ENCODE measurements around the gene TBPL2.
"Not testable (repeated sequence)": the region's sequence is repeated elsewhere in the genome, so short reads cannot be mapped to it uniquely, and the experiment has no call there.

The TBPL2 gene

DNA sequence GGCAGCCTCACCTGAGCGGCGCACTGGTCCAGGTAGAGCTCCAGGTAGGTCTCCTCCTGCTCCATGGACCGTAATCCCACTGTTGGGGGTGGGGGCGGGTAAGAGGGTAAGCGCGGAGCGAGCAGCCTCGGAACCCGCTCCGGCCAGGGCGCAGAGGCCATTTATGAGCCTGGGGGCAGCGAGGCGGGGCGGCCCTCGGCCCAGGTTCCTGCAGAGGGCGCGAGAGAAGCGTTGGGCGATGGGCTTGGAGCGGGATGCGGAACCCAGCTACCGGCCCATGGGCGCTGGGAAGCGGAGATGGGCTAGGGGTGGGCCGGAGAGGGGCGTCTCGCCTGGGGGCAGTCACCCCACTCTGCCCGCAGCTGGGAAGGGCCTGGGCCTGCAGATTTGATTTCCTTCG is at the start of gene TBPL2:
TSS of gene TBPL2 (minus strand) at position 232 of the 400 bp plus-strand sequence. CDS start at position 65, 167 bp downstream.
- DNase-seq, result no peak

DNA sequence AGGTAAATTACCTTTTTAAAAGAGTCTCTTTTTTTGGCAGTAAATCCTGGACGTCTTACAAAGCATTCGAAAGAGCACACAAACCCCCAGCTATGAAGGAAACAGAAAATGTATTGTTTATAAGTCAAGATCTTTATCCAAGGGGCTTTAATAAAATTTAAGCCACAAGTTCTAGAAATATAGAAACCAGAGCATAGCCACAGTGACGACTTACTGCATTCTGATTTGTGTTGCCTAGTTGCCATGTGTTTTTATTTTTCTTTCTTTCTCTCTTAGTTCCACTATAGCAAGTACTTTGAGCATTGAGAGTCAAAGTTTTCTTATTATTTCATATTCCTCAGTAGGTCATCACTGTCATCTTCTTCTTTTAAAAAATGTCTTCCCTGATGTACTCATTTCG is 47.8 kb upstream of the TBPL2 start:
- DNase-seq, result no peak

DNA sequence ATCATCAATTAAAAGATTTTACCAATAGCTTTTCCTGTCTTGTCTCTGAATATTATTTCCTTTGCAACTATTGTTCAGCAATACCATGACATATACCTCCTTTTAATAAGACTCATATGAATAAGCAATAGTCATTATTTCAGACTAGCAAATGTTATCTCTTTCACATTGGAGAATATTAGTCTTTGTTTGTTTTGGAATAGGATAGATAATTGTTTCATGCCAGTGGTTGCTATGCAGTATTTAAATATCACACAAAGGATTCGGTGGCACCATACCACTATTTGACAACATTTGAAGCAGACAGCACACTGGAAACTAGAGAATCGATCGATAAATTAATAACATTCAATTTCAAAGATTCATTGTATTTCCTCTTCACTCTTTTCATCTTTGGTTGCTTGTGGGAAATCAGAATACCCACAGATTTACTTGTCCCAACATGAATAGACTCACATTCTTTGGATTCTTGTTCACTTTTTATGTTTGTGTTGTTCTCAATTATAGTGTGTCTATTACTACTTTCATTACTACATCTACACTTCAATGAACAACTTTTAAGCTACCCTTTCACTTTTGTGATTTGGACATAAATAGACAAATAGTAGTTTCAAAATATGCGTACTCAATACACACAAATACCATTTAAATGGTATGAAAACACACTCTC is 42.7 kb upstream of the TBPL2 start:
- DNase-seq, result no peak

DNA sequence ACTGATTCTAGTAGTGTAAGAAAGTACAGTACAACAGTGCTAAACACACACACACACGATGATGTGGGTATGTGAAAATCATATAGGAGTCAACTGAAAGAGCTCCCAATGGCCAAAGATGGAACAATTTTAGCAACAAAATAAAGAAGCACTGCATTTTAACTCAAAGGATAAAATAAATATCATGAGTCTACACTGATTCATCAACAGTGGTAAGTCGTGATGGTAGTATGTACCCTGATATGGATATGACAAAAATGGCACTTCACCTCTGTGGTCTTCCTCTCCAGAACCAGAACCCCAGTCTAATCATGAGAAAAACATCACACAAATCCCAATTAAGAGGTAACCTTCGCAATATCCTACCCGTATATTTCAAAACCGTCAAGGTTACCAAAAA is 41.4 kb upstream of the TBPL2 start:
- DNase-seq, result no peak

DNA sequence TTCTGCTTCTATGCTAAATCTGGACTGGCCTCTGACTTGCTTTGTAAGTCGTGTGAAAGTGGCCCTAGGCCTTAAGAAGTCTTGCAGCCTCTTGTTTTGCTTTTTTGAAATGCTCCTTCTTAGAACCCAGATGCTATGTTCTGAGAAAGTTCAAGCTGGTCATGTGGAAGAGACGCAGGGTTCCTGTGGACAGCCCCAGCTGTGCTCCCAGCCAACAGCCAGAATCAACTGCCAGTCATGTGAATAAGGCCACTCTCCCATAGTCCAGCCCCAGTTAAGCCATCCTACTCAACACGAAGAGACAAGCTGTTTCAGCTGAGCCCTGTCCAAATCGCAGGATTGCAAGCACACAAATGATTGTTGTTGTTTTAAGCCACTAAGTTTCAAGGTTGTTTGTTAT is 37.3 kb upstream of the TBPL2 start:
- DNase-seq, result no peak

DNA sequence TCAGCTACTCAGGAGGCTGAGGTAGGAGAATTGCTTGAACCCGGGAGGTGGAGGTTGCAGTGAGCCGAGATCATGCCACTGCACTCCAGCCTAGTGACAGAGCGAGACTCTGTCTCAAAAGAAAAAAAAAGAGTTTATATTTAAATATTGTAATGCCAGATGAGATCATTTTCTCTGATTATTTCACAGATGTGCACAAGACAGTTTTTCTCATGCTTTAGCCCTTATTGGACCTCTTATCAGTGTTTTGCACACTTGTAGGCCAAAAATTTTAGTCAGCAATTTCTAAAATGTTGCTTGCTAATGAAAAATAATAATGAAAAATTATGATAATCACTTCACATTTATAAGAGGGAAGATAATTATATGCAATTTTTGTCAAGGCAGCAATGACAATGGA is 36.0 kb upstream of the TBPL2 start:
- DNase-seq, result not testable (repeated sequence)

DNA sequence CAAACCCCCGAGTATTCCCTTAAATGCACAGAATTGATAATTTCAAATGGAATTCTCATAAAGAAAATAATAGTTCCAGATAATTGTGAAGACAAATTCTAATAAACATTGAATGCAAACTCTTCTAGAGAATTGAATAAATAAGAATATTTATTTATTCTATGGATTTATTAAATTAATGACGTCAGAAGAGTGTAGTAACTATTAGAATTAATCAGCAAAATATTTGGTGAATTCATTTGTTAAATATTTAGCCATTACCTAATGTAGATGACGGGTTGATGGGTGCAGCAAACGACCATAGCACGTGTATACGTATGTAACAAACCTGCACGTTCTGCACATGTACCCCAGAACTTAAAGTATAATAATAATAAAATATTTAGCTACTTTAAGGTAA is 33.4 kb upstream of the TBPL2 start:
- no peak for DNase-seq

DNA sequence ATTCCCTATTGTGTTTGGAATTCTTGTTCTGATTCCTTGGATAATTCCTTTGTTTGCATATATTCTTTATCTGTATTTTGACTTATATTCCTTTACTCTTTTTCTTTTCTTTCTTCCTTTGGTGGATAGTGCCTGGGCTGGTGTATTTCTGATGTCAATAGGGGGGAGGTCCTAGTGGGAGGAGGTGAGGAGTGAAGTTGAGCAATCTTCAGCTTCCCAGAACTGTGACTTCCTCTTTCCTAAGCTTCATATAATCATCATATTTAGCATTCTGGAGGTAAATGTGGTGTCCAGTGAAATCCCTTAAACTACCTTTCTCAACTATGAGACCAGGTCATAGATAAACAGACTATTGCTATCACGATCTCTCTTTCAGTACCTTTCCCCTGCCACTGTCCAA is 29.6 kb upstream of the TBPL2 start:
- DNase-seq, result no peak

DNA sequence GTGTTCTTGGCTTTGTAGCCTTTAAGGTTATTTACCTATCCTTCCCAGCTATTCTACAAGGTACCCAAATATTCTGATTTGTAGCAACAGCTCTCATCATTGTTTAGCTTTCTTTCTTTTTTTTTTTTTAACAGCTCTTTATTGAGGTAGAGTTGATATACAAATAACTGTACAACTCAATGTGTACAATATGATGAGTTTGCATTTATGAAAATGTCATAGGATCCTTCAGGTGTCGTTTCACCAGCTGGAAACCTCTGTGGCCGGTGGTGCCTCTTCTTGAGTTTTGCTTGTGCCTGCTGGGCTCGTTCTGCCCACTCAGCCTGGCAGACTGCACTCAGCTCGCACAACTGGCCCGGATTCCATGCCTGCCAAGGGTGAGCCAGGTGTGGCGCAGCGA is 26.9 kb upstream of the TBPL2 start:
- no peak for DNase-seq

DNA sequence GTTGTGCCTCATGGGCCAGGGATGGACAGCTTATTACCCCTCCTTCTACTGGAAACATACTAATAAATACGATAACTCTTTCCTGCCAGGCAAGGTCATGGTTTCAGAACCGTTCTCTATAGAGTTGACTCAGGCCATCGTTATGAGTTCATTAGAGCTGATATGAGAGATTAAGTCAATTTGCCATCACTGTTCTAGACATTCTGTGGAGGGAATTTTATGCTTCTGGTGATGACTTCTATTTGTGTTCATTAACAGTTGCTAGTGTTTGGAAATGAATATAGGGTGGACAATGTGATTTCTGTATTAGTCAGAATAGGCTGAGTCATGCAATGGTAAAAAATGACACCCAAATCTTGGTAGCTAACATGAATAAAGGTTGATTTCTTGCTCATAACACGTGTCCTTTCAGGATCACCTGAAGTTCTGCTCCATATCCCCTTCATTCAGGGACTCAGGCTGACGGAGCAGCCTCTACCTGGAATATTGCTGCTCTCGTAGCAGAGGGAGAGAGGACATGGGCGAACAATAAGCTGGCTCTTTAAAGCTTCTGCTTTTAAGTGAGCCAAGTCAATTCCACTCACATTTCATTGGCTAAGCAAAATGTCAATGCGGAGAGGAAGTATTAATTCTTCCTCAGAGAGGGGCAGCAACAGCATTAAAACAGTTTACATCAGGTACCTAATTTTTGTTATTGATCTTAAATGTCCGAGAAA is 18.5 kb upstream of the TBPL2 start:
- peak; percentile 26 for DNase-seq

DNA sequence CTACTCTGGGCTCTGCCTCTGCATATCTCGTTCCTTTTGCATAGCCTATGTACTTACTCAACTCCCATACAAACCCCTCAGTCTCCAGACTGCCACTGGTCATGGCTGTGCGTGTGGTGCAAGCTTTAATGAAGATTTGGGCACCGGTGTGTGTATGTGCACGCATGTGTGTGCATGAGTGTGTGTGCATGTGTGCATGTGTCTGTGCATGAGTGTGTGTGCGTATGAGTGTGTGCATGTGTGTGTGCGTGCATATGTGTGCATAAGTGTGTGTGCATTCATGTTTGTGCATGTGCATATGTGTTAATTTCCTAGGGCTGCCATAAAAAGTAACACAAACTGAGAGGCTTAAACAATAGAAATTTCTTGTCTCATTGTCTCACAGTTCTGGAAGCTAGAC is 17.1 kb upstream of the TBPL2 start:
- no peak for DNase-seq

DNA sequence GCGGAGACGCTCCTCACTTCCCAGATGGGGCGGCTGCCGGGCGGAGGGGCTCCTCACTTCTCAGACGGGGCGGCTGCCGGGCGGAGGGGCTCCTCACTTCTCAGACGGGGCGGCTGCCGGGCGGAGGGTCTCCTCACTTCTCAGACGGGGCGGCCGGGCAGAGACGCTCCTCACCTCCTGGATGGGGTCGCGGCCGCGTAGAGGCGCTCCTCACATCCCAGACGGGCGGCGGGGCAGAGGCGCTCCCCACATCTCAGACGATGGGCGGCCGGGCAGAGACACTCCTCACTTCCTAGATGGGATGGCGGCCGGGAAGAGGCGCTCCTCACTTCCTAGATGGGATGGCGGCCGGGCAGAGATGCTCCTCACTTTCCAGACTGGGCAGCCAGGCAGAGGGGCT is 16.0 kb upstream of the TBPL2 start:
- not testable (repeated sequence) for DNase-seq

DNA sequence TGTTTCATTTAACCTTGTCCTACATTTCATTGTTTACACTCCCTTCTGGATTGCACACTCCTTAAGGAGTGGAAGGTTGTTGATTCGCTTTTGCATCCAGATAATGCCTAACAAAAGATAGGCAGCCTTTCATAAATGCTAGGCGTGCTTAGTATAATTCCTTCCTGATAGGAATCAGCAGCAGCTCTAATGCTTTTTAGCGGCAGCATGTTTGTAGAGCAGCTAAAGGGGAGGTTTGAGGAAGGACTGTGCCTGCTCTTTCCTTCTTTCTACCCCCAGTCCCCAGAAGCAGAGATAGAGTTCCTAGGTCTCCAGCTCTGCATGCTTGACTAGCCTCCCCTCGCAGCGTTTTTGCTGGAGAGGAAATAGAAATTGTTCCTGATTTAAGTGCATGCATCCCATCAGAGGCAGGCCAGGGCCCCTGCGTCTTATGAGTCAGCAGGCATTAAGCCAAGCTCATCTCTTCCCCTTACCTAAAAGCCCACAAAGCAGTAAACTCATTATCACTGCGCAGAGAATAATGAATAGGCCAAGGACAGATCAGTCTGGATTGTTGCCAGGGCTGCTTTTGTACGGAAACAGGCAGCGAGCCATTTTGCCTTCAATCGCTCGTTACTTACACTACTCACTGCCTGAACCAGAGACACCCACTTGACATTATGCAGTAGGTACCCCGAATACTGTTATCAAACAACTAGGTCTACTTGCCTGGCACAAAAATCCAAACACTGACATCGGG is 14.0 kb upstream of the TBPL2 start:
- peak; percentile 78 for DNase-seq

DNA sequence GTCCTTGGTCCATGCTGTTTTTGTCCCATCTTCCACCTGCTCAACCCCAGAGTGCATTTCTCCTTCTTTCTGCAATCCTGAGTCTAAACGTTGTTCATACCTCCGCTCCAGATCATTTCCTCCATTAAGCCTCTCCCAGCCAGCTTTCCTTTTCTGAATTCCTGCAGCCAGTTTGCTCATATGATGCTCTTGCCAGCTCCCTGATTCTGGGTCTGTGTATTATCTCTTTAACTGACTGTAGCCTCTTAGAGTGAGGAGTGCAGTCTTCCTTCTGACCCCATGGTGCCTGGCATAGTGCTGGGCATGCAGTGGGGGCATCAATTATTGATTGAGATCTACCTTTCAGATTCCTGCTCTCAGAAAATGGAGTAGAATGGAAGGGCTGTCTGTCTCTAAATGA is 11.5 kb upstream of the TBPL2 start:
- DNase-seq, result no peak

DNA sequence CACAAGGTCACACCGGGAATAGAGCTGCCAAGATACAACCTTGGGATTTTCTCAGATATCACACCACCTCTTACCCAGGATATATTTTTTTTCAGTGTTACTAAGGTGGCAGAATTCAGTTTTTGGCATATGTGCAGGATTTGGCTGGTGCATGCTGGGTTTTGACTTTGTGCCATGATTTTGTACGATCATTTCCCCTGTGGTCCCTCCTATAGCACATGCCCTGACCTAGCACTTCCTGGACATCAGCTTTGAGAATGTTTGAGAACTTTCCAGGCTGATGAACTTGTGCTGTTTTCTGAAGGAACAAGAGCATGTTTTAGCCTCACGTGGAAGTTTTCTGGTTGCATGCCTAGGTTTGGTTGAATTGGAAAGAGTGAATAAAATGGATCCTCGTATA is 11.0 kb upstream of the TBPL2 start:
- no peak for DNase-seq

DNA sequence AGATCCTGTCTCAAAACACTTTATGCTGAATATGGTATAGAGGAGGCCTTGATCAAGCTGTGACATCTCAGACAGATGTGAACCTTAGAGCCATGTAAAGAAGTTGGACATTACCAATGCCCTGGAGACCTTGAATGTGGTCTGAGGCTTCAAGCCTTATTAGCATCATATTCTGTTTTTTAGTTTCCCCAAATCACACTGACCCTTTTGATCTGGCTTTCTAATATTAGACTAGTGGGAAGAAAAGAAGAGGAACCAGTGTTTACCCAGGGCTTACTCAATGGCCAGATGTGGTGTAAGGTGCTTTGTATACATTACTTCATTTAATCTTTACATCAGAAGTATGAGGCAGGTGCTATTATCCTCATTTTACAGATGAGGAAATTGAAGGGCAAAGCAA is 10.6 kb upstream of the TBPL2 start:
- DNase-seq, result no peak

DNA sequence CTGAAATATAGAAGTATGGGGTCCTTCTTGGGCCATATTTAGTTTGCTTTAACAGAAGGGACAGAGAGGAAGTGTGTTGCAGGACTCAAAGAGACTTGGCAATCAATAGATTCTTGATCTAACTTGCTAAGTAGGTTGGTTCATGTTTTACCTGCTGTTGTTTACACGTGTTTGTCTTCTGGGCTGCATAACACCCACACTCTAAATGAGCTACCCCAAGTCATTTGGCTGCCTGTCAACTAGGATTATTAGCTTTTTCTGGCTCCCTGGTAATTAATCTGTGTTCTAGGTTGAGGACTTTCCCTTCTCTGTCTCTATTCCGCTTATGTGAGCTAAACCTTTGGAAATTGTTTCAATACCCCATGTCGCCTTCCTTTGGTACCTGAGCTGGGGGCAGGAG is 10.1 kb upstream of the TBPL2 start:
- no peak for DNase-seq

DNA sequence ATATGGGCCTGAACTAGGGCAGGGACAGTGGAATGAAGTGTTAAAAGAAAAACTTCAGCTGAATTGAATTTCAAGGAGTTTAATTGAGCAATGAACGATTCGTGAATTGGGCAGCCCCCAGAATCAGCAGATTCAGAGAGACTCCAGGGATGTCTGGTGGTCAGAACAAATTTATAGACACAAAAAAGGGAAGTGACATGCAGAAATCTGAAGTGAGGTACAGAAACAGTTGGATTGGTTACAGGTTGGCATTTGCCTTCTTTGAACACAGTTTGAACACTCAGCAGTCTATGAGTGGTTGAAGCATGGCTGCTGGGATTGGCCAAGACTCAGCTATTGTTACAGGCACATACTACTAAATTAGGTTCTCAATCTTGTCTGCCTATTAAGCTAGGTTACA is 9.7 kb upstream of the TBPL2 start:
- DNase-seq, result no peak

DNA sequence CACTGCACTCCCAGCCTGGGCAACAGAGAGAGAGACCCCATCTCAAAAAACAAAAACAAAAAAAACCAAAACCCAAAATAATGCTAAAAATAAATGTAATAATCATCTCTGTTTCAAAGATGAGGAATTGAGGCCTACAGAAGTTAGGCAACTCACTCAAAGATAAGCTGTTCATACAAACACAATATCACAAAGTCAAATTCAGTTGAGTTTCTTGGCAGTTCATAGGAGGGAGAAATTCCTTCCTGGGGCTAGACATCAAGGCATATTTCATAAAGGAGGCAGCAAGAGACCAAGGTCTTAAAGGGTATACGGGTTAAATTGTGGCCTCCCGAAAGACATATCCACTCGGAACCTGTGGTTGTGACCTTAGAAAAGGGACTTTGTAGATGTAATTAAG is 8.7 kb upstream of the TBPL2 start:
- peak; percentile 50 for DNase-seq

DNA sequence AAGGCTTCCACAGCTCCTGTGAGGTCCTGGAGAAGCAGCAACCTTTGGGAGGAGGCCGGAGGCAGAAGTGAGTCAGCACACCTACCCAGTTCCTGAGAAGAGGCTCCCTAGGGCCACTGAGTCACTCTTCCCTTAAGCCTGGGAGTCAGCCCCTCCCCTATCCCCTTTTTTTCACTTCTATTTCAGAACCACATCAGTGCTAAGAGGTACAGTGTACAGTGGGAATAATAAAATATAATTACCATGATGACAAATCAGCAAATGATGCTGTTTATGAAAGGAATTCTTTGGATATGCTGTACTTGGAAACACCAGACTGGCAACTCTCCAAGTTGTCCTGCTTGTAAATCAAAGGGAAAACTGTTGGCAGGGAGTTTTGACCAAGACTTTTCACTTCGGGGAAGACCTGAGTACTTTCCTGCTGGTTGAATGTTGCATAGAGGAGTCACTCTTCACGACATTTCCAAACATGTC is 7.8 kb upstream of the TBPL2 start:
- peak; percentile 98 for DNase-seq

DNA sequence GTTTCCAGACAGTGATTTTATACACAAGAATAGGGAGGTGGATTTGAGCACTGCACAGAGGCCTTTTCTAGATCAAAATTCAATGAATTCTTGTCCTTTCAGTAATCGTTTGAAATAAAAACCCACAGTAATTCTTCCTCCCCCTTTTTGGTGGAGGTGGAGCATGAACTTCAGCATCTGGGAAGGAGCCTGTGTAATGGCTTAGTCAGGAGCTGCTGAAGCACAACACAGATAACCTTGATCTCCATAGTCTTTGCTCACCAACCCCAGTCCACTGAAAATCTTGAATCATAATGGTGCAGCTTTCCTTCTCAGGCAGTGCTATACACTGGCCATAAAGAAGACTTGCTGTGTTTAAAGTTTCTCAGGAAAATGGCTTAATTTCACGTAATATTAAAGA is 6.4 kb upstream of the TBPL2 start:
- peak; percentile 91 for DNase-seq

DNA sequence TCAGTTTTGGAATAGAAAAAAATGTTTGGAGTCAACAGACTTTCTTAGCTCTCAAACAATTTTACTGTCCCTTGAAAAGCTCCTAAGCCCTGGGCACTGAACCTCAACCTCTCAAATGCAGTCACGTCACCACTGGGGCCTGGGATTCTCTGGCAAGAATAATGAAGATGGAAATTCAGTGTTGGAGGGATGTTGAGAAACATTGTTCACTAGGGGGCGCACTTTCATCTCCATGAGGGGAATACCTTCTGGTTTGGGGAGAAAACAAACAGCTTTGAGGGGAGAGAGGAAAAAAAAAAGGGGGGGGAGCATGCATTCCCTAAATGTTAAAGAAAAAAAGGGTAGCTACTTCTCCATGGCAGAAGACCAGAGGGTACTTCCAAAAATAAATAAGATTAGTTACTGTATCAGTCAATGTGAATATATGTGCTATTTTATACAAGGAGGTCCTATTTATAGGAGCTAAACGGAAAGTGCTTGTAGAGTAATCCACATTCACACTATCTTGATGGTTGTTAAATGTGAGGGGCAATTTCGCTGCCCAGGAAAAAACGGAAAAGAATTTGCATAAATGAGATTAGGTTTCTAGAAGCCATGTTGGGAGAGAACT is 5.8 kb upstream of the TBPL2 start:
- DNase-seq, result peak; percentile 58

DNA sequence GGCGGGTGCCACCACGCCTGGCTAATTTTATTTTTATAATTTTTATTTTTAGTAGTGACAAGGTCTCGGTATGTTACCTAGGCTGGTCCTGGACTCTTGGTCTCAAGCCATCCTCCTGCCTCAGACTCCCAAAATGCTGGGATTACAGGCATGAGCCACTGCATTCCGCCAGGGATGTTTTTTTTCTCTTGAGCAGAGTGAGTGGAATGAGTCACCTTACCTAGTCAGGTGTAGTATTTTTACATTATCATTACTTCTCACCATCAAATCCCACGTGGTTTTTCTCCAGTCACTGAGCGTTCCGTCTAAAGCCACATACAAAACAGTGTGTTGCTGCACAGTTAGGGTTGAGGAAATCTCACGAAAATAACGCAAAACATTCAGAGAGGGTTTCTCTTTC is 870 bp upstream of the TBPL2 start:
- DNase-seq, result no peak

Measured in NCI-H226 (cell line).